ENCODE measurements around the gene MARCHF9. TPM values are rescaled to one million over a fixed set of nuclear protein-coding genes. Genes with fewer than 3 reads are reported as not detected.

MARCHF9 gene
- total RNA-seq, 1 experiment from 2014 or later, result 42.4 TPM

GRCh38 chr12:57751788-57752667 is 2.9 kb upstream of the MARCHF9 start, which contains the start of gene CDK4:
Gene CDK4 (minus strand): TSS chr12:57752310. CDS start chr12:57751717, 593 bp downstream.
- peak within 1 kb of the TSS; percentile 90 for H3K27ac Mint-ChIP-seq (ENCODE audit: unreplicated experiment)
- no peak for TF ChIP-seq CTCF (IDR thresholded peaks at IDR 0.05; ENCODE audit: unreplicated experiment)
- peak within 1 kb of the TSS; percentile 99 for H3K4me3 Mint-ChIP-seq (ENCODE audit: low read depth, unreplicated experiment)
- peak; percentile 99 for DNase-seq
- H3K36me3 Mint-ChIP-seq (ENCODE audit: insufficient read depth, unreplicated experiment), result peaks cover 75% of the 10 kb centered on the region
- intact Hi-C loops (cut with micrococcal nuclease; ENCODE audit: unreplicated experiment), result no loop called here
- BruUV-seq (replicated peaks), result TSS peak; percentile 69
- H3K27me3 Mint-ChIP-seq (ENCODE audit: unreplicated experiment), result no peaks in the 10 kb centered on the region
- H3K4me1 Mint-ChIP-seq (ENCODE audit: low read depth, unreplicated experiment), result peaks cover 48% of the 10 kb centered on the region
- H3K9me3 Mint-ChIP-seq (ENCODE audit: low read depth, unreplicated experiment), result no peaks in the 10 kb centered on the region
- CTCF ChIA-PET, result no interaction called here

- intact Hi-C loops (cut with micrococcal nuclease; ENCODE audit: unreplicated experiment), result no loop called here
- CTCF ChIA-PET, result no interaction called here
- H3K27ac Mint-ChIP-seq (ENCODE audit: unreplicated experiment), result peak overlapping the region; percentile 90
- H3K4me3 Mint-ChIP-seq (ENCODE audit: low read depth, unreplicated experiment), result peak overlapping the region; percentile 99
- H3K36me3 Mint-ChIP-seq (ENCODE audit: insufficient read depth, unreplicated experiment), result peaks cover 73% of the 10 kb centered on the region
- no TSS peak for BruUV-seq (replicated peaks)
- DNase-seq, result no peak
- TF ChIP-seq CTCF (IDR thresholded peaks at IDR 0.05; ENCODE audit: unreplicated experiment), result no peak
- peaks cover 48% of the 10 kb centered on the region for H3K4me1 Mint-ChIP-seq (ENCODE audit: low read depth, unreplicated experiment)
- H3K9me3 Mint-ChIP-seq (ENCODE audit: low read depth, unreplicated experiment), result no peaks in the 10 kb centered on the region
- no peaks in the 10 kb centered on the region for H3K27me3 Mint-ChIP-seq (ENCODE audit: unreplicated experiment)
These were observed 2.3 kb upstream of the MARCHF9 start for GRCh38 chr12:57752668-57753000.

GRCh38 chr12:57753756-57754337 is 1.1 kb upstream of the MARCHF9 start:
- CTCF ChIA-PET, result interaction anchor here (1.0 kb wide), 1 partner anchor 9 kb away, joined by 4 read pairs; the partner anchor contains the start of gene TSPAN31
- BruUV-seq (replicated peaks), result no TSS peak
- H3K4me3 Mint-ChIP-seq (ENCODE audit: low read depth, unreplicated experiment), result peak overlapping the region; percentile 67
- peak overlapping the region; percentile 82 for H3K27ac Mint-ChIP-seq (ENCODE audit: unreplicated experiment)
- no peaks in the 10 kb centered on the region for H3K27me3 Mint-ChIP-seq (ENCODE audit: unreplicated experiment)
- peaks cover 64% of the 10 kb centered on the region for H3K36me3 Mint-ChIP-seq (ENCODE audit: insufficient read depth, unreplicated experiment)
- H3K9me3 Mint-ChIP-seq (ENCODE audit: low read depth, unreplicated experiment), result no peaks in the 10 kb centered on the region
- intact Hi-C loops (cut with micrococcal nuclease; ENCODE audit: unreplicated experiment), result no loop called here
- no peak for TF ChIP-seq CTCF (IDR thresholded peaks at IDR 0.05; ENCODE audit: unreplicated experiment)
- H3K4me1 Mint-ChIP-seq (ENCODE audit: low read depth, unreplicated experiment), result peaks cover 48% of the 10 kb centered on the region
- DNase-seq, result no peak

- Mint-ChIP-seq H3K27me3 (ENCODE audit: unreplicated experiment) (no peaks in the 10 kb centered on the region), H3K27ac (ENCODE audit: unreplicated experiment) (no peak overlapping the region), H3K4me1 (ENCODE audit: low read depth, unreplicated experiment) (peaks cover 48% of the 10 kb centered on the region), H3K4me3 (ENCODE audit: low read depth, unreplicated experiment) (peak overlapping the region; percentile 67), H3K9me3 (ENCODE audit: low read depth, unreplicated experiment) (no peaks in the 10 kb centered on the region), H3K36me3 (ENCODE audit: insufficient read depth, unreplicated experiment) (peaks cover 69% of the 10 kb centered on the region)
- TF ChIP-seq CTCF (IDR thresholded peaks at IDR 0.05; ENCODE audit: unreplicated experiment), result no peak
- CTCF ChIA-PET, result no interaction called here
- BruUV-seq (replicated peaks), result no TSS peak
- DNase-seq, result no peak
- intact Hi-C loops (cut with micrococcal nuclease; ENCODE audit: unreplicated experiment), result no loop called here
These were observed 221 bp downstream of the MARCHF9 start for GRCh38 chr12:57755194-57755453.

Data from Calu3 (cell line).